HCT116 (cell line): Measurements from ENCODE around the gene VDAC1. TPM values are rescaled to one million over a fixed set of nuclear protein-coding genes. Genes with fewer than 3 reads are reported as not detected.

Source experiments
- ATAC-seq: fragments of 200-7000 bp; cut with Tn5 transposase; 2 replicates; pipeline ENCODE4 v1.9.1; 2020; ENCODE audit warnings: mild to moderate bottlenecking, moderate library complexity
- BruUV-seq: library from RNA; stranded (reverse); fragments of 400-500 nt; replicated peaks from 2 replicates; lab custom pipeline; 2021; lab: Mats Ljungman, UMichigan
- CTCF ChIA-PET: fragments of 300-600 bp; sonication (Branson Sonifier 250); formaldehyde crosslinking; loops from one replicate; lab custom pipeline; 2021; ENCODE audit warnings: antibody characterized with exemption; lab: Charles Lee
- POLR2A ChIA-PET: fragments of 300-600, 350-600 bp; sonication (Branson Sonifier 250); formaldehyde crosslinking; loops from one replicate; lab custom pipeline; 2021; ENCODE audit warnings: antibody characterized with exemption; lab: Charles Lee
- RAD21 ChIA-PET, 2 experiments: fragments of 300-600 bp; sonication (Branson Sonifier 250); formaldehyde crosslinking; loops; one replicate each; lab custom pipeline; 2023; ENCODE audit warnings: low total read pairs in 2 of 2; ENCODE audit not compliant: uncharacterized antibody in 2 of 2, unreplicated experiment in 2 of 2, low non-redundant PET in 1 of 2; lab: Charles Lee
- DNase-seq: peaks from one replicate; pipeline ENCODE4 v3.0.0-alpha.2; 2010; ENCODE audit warnings: low read depth, low spot score
- H2AFZ ChIP-seq: fragments of 200-600 bp; shearing (Covaris generic), sonication (generic); 2 replicates; pipeline ENCODE4 v1.6.1; 2017; ENCODE audit warnings: low read depth, mixed run types, mixed read lengths, antibody characterized with exemption, low read length; ENCODE audit not compliant: poor library complexity, severe bottlenecking
- H3K27ac ChIP-seq: 2 replicates; pipeline ENCODE4 v1.5.1; 2012; ENCODE audit warnings: low read depth, low read length
- H3K27me3 ChIP-seq: fragments of 200-600 bp; sonication (generic); 2 replicates; pipeline ENCODE4 v1.6.1; 2016; ENCODE audit warnings: mixed run types, low read length, mixed read lengths; ENCODE audit not compliant: insufficient read depth
- H3K36me3 ChIP-seq, 2 experiments: fragments of 200-500 bp in 1 of 2; fragments of 200-600 bp in 1 of 2; sonication (Bioruptor generic) in 1 of 2; sonication (generic) in 1 of 2; 2 replicates each; pipeline versions ENCODE4 v1.5.1 to v1.6.1; 2014 to 2016; ENCODE audit warnings: low read length in 2 of 2, inconsistent platforms in 1 of 2, mixed read lengths in 1 of 2, mixed run types in 1 of 2; ENCODE audit not compliant: insufficient read depth in 2 of 2, control insufficient read depth in 1 of 2
- H3K4me1 ChIP-seq, 2 experiments: fragments of 200-600 bp in 1 of 2; sonication (generic) in 1 of 2; 2 replicates each; pipeline versions ENCODE4 v1.5.1 to v1.6.1; 2012 to 2017; ENCODE audit warnings: low read length in 2 of 2, inconsistent platforms in 1 of 2, mild to moderate bottlenecking in 1 of 2, mixed read lengths in 1 of 2, mixed run types in 1 of 2, moderate library complexity in 1 of 2; ENCODE audit not compliant: insufficient read depth in 2 of 2, control insufficient read depth in 1 of 2
- H3K4me2 ChIP-seq: fragments of 200-600 bp; sonication (generic); 2 replicates; pipeline ENCODE4 v1.6.1; 2017; ENCODE audit warnings: mixed run types, low read length, mixed read lengths
- H3K4me3 ChIP-seq, 2 experiments: fragments of 200-600 bp in 1 of 2; sonication (generic) in 1 of 2; replicated peaks in 1 of 2; 2 replicates each; pipeline ENCODE4 v1.5.1; 2011 to 2016; ENCODE audit warnings: low read length in 2 of 2, control low read depth in 1 of 2, low read depth in 1 of 2, mild to moderate bottlenecking in 1 of 2, mixed read lengths in 1 of 2, mixed run types in 1 of 2
- H3K79me2 ChIP-seq: fragments of 200-600 bp; sonication (generic); 2 replicates; pipeline ENCODE4 v1.6.1; 2017; ENCODE audit warnings: mild to moderate bottlenecking, mixed run types, low read length, moderate library complexity, mixed read lengths; ENCODE audit not compliant: insufficient read depth
- H3K9ac ChIP-seq: fragments of 200-600 bp; sonication (generic); 2 replicates; pipeline ENCODE4 v1.6.1; 2016; ENCODE audit warnings: low read length, mixed read lengths
- H3K9me2 ChIP-seq: fragments of 200-600 bp; sonication (generic), shearing (Covaris generic); 2 replicates; pipeline ENCODE4 v1.6.1; 2017; ENCODE audit warnings: mixed run types, mild to moderate bottlenecking, moderate library complexity; ENCODE audit not compliant: insufficient read depth
- H3K9me3 ChIP-seq, 2 experiments: fragments of 200-500 bp in 1 of 2; fragments of 200-600 bp in 1 of 2; sonication (Bioruptor generic) in 1 of 2; sonication (generic) in 1 of 2; 2 replicates each; pipeline ENCODE4 v1.6.1; 2014 to 2017; ENCODE audit warnings: low read length in 2 of 2, mixed read lengths in 2 of 2, inconsistent platforms in 1 of 2, low read depth in 1 of 2, mild to moderate bottlenecking in 1 of 2, mixed run types in 1 of 2, moderate library complexity in 1 of 2; ENCODE audit not compliant: control insufficient read depth in 1 of 2, insufficient read depth in 1 of 2
- H4K20me1 ChIP-seq: fragments of 200-600 bp; sonication (generic), shearing (Covaris generic); 2 replicates; pipeline ENCODE4 v1.6.1; 2017; ENCODE audit warnings: mixed run types, mild to moderate bottlenecking, moderate library complexity; ENCODE audit not compliant: insufficient read depth
- intact Hi-C: fragments of 100-400 bp; cut with micrococcal nuclease; formaldehyde crosslinking; loops from 2 replicates; pipeline ENCODE4 v1.10.0; 2022
- total RNA-seq: library from RNA; stranded (reverse); gene quantifications from one replicate; pipeline ENCODE4 v1.2.1, GENCODE V29; 2021; ENCODE audit not compliant: unreplicated experiment
- TF ChIP-seq, protein P1 (sequence below): IDR thresholded peaks from 2 replicates; pipeline ENCODE4 v1.6.1; 2012; ENCODE audit warnings: low read depth

VDAC1 gene
- total RNA-seq, 1 experiment from 2014 or later: 269 TPM

DNA sequence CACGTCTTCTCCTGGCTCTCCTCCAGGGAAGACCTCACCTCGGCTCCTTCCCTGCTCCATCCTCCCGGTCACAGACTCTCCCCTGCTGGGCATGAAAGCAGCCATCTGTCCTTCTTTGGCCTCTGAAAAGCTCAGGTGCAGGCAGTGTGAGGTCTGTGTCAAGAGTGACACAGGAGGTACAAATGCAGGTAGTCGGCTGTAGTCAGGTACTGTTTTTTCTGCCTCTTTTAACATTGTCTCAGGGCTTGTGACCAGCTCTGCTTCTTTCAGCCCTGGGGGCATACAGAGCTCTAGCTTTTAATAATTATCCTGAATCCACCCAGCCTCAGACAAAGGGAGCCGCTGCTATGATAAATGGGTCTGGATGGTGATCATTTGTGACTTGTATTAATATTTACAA lies 82.8 kb downstream of the VDAC1 start:
- Histone ChIP-seq H3K9ac (no peak overlapping the region), H3K79me2 (no peaks in the 10 kb centered on the region), H3K36me3 (no peaks in the 10 kb centered on the region), H3K27me3 (peaks cover 13% of the 10 kb centered on the region), H3K4me2 (no peak overlapping the region), H3K9me2 (no peaks in the 10 kb centered on the region), H3K4me1 (no peaks in the 10 kb centered on the region), H2AFZ (no peak overlapping the region)
- no peak for ATAC-seq
- BruUV-seq: no TSS peak
- ChIA-PET RAD21 (no interaction called here), POLR2A (no interaction called here)
- TF ChIP-seq, protein P1, sequence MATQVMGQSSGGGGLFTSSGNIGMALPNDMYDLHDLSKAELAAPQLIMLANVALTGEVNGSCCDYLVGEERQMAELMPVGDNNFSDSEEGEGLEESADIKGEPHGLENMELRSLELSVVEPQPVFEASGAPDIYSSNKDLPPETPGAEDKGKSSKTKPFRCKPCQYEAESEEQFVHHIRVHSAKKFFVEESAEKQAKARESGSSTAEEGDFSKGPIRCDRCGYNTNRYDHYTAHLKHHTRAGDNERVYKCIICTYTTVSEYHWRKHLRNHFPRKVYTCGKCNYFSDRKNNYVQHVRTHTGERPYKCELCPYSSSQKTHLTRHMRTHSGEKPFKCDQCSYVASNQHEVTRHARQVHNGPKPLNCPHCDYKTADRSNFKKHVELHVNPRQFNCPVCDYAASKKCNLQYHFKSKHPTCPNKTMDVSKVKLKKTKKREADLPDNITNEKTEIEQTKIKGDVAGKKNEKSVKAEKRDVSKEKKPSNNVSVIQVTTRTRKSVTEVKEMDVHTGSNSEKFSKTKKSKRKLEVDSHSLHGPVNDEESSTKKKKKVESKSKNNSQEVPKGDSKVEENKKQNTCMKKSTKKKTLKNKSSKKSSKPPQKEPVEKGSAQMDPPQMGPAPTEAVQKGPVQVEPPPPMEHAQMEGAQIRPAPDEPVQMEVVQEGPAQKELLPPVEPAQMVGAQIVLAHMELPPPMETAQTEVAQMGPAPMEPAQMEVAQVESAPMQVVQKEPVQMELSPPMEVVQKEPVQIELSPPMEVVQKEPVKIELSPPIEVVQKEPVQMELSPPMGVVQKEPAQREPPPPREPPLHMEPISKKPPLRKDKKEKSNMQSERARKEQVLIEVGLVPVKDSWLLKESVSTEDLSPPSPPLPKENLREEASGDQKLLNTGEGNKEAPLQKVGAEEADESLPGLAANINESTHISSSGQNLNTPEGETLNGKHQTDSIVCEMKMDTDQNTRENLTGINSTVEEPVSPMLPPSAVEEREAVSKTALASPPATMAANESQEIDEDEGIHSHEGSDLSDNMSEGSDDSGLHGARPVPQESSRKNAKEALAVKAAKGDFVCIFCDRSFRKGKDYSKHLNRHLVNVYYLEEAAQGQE: no peak
- TF ChIP-seq, all 23 proteins: peak for 0
- CTCF ChIA-PET: no interaction called here
- intact Hi-C loops: no loop called here
- no peaks in the 10 kb centered on the region for H4K20me1 ChIP-seq
- no peak overlapping the region for H3K4me3 ChIP-seq
- no peak for DNase-seq
- H3K9me3 ChIP-seq: no peaks in the 10 kb centered on the region
- H3K27ac ChIP-seq: no peak overlapping the region

Other genes with a start within 250 kb of the VDAC1 start
- gene C5orf15, start 36.4 kb downstream of the VDAC1 start, total RNA-seq: 28.8 TPM
- gene TCF7, start 109.7 kb upstream of the VDAC1 start, total RNA-seq: 17.8 TPM
- 245 TPM for gene SKP1, start 172.0 kb upstream of the VDAC1 start, total RNA-seq
- gene PPP2CA, start 221.1 kb upstream of the VDAC1 start, total RNA-seq: 167 TPM